NCI-H1694 treated with DMSO at 0.1 percent for 48 hours (cell line): ENCODE measurements around the gene RFX2.

Source experiments
- DNase-seq: peaks from one replicate; lab custom pipeline; 2025; lab: John Stamatoyannopoulos, UW

The RFX2 gene

DNA sequence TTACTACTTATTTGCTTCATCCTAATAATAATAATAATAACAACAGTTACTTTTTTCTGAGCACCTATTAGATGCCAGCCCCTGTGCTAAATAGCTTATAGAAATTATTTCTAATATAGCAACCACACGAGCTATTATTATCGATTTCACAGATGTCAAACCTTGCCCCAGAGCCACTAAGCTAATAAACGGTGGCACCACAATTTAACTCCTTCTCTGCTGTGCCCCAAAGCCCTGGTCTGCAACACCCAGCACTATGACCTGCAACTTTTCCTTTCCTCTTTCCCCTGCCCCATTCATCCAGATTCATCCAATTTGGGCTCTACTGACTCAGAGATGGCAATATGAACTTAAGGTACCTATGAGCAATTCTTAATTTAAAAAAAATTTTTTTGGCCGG lies 6.4 kb downstream of the RFX2 start:
- no peak for DNase-seq

DNA sequence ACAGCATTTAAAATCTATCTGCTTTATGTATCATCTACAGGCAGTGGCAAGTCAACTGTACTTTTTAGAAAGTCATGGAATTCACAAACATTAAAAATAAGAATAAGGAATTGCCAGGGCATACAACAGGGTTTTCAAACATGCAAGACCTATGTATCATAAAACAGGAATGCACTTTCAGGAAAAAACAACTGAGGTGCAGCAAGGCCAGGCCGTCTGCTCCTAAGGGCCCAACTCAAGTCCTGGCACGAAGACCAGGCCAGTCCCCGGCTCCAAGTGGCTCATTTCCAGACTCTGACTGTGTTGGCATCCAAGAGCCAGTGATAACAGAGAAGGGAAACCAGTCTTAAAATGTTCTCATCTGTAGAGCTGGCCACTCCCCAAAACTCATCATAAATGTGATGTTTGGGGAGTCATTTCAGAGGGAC lies 7.1 kb downstream of the RFX2 start:
- no peak for DNase-seq

GRCh38 chr19:6101991-6102390 lies 8.3 kb downstream of the RFX2 start:
- no peak for DNase-seq

- DNase-seq: no peak
Measured at GRCh38 chr19:6101291-6101825, 8.9 kb downstream of the RFX2 start.

DNA sequence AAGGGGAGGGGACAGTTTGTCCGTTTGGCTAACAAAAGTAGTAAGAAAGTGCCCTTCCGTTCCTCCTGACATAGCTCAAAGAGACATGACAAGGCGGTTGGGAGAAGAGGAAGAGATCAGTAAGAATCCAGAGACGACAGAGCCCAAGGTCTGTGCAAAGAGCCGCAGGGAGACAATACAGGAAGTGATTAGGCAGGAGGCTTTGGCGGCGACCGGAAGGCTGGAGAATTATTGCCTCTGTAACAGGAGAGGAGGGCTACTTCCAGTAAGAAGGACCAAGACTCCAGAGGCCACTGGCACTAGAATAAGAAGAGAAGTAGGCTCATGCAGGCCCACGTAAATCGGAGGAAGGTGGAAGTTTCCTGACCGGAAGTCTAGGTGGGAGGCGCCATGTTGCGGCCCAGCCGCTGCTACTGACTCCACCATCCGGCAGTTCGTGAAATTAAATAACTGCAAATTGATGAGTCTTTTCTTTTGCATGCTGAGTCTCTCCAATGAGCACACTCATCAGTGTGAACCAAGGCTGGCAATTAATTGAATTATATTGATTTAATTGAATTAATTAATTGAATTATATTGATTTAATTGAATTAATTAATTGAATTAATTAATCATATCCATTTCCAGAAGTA lies 9.9 kb downstream of the RFX2 start:
- DNase-seq: no peak

- peak; percentile 39 for DNase-seq
Measured at GRCh38 chr19:6099599-6099998, 10.7 kb downstream of the RFX2 start.

DNA sequence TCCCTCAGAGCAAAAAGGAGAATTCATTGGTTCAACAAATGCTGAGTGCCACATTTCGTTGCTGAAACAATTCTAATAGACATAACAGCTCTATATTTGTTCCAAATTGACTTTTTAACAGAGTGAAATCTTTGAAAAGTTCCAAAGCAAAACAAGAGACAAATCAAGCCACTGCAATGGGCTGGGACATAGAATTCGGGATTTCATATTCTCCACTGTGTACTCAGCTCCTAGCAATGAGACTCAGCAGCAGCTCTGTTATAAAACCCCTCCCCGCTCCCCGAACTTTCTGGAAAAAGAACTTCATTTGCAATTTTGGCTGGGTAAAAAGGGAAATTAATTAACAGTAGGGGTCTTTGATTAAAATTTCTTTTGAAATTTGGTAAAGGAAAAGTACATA lies 11.3 kb downstream of the RFX2 start:
- DNase-seq: no peak

DNA sequence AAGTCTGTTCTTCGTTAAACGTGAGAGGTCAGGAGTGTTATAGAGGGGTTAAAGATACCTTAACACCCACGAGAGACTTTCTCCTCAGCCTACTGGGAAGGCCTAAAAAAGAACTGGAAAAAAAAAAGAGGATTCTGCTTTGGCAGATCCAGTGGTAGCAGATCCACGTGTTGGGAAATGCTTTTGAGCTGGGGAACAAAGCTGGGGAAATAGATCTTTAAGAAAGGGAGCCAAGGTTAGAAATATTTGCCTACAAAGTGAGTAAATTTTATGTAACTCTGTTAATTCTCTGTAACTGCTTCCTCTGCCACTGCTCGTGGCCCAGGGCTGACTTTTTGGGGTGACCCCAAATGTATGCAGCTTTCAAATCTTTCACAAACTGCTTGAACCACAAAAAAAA lies 11.7 kb downstream of the RFX2 start:
- no peak for DNase-seq

DNA sequence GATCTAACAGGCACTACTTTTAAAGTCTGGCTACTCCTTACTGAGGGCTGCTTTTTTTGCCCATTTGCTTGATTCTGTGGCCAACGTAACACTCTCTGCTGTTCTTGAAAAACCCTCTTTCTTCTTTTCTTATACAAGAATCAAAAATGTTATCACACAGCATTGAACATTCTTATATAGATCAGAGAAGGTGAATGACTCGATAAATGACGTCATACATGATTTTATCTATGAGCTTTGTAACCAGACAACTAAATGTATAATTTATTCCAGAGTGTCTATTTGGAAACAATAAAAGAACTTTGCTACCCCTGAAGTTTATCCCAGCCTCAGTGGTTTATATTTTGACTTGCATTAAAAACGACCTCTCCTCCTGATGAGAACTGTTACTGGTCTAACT lies 12.4 kb downstream of the RFX2 start:
- DNase-seq: no peak

DNA sequence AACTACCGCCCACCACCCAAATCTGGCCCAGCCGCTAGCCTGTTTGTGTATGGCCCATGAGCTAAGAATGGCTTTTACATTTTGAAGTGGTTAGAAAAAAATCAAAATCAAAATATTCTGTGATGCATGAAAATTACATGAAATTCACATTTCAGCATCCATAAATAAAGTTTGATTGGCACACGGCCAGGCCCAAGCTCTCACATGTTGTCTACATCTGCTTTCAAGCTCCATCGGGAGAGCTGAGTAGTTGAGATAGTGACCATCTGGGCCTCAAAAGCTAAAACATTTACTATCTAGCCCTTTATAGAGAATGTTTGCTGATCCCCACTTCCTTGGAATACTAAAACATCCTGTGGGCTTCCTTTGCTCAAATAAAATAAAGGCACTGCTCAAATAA lies 14.5 kb downstream of the RFX2 start:
- peak; percentile 75 for DNase-seq

- DNase-seq: no peak
Measured at GRCh38 chr19:6092329-6093286, 17.7 kb downstream of the RFX2 start.

DNA sequence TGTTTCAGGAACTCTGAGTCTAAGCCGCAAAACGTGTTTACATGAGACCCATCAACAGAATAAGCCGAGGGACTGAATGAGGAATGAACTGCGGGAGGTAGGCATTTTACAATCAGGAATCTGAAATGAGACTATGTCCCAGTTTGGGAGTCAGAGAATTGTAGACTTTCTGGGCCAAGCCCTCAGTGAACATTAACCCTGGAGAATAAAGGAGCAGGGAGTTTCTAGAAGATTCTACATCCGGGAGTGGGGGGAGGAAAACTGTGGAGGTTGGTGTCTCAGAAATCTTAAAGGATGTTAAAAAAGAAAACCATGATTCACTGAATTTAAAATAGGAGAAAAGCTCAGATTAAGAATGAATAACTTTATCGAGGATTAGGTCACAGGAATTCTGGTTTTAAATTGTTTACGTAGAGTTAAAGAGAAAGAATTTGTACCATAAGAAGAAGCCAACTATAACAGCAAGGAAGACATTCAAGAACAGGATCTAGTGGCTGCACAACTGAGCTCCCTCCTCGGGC lies 18.5 kb downstream of the RFX2 start:
- DNase-seq: no peak

DNA sequence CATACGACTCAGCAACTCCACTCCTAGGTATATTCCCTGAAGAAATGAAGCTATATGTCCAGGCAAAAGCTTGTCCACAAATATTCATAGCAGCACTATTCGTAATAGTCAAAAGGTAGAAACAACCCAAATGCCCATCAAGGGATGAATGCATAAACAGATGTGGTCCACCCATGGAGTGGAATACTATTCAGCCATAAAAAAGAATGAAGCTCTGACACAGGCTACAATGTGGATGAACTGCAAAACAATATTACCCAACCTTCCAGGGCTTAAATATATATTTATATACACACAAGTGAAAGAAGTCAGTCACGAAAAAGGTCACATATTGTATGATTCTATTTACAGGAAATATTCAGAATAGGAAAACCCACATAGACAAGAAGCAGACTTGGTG lies 19.7 kb downstream of the RFX2 start:
- no peak for DNase-seq

DNA sequence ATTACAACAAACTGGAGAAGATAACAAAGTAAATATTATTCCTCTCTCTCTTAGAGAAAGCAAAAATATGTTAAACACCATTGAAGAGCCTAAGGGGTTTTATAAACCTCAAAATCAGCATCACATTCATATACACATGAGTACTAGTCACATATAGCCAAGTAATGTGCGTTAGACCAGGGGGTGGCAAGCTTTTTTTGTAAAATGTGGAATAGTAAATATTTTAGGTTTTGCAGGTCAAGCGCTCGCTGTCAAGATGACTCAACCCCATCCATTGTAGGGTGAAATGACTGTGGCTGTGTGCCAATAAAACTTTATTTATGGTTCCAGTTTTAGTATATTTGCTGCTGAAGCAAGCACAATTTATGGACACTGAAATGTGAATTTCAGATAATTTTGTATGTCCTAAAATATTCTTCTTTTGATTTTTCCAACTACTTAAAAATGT lies 21.7 kb downstream of the RFX2 start:
- no peak for DNase-seq

- no peak for DNase-seq
Measured at GRCh38 chr19:6087074-6087571, 23.2 kb downstream of the RFX2 start.

DNA sequence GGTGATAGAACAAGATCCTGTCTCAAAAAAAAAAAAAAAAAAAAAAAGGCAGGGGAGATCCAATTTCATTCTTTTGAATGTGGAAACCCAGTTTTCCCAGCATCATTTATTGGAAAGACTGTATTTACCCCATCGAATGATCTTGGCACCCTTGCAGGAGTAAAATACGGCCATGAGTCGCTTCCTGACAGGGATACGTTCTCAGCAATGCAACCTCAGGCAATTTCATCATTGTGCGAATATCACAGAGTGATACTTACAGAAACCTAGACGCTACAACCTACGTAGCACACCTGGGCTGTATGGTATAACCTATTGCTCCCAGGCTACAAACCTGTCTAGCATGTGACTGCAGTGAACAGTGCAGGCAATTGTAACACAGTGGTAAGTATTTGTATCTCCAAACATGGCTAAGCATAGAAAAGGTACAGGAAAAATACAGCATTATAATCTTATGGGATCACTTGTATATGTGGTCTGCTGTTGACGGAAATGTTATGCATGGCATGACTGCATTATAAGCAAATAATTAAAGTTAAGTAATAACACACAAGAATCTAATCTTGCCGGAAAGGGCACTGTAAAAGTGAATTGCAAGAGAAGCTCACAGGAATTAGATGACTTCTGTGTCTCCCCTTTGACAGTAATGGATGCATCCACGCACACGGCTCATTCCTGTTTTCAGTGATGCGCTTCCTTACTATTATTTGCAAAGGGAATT lies 24.1 kb downstream of the RFX2 start:
- no peak for DNase-seq

- DNase-seq: no peak
Measured at GRCh38 chr19:6084821-6085220, 25.5 kb downstream of the RFX2 start.

DNA sequence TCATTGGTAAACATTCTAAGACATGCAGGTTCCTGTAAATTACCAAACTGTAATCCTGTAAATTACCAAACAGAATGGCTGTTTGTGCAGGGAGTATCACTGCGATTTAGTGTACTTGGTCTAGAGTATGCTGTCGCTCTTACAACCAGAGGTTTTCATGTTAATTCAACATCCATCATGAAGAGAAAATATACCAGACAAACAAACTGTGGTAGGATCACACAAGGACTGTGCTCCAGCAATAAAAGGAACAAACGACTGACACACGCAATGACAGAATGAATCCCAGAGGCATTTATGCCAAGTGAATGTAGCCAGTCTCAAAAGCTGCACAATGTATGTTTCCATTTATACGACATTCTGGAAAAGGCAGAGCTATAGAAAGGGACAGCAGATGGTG lies 31.2 kb downstream of the RFX2 start:
- no peak for DNase-seq

DNA sequence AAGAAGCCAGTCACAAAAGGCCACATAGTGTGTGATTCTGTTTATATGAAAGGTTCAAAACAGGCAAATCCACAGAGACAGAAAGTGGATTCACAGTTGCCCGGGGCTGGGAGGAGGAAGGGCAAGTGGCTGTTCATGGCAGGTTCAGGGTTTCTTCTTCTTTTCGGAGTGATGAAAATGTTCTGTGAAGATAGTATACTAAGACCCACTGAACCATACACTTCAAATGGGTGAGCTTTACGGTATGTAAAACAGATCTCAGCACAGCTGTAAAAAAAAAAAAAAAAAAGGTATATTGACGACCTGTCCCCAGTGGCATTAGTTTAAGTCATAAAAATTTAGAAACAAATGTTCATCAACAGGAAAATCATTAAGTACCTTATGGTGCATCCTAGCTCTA lies 32.2 kb downstream of the RFX2 start:
- no peak for DNase-seq

DNA sequence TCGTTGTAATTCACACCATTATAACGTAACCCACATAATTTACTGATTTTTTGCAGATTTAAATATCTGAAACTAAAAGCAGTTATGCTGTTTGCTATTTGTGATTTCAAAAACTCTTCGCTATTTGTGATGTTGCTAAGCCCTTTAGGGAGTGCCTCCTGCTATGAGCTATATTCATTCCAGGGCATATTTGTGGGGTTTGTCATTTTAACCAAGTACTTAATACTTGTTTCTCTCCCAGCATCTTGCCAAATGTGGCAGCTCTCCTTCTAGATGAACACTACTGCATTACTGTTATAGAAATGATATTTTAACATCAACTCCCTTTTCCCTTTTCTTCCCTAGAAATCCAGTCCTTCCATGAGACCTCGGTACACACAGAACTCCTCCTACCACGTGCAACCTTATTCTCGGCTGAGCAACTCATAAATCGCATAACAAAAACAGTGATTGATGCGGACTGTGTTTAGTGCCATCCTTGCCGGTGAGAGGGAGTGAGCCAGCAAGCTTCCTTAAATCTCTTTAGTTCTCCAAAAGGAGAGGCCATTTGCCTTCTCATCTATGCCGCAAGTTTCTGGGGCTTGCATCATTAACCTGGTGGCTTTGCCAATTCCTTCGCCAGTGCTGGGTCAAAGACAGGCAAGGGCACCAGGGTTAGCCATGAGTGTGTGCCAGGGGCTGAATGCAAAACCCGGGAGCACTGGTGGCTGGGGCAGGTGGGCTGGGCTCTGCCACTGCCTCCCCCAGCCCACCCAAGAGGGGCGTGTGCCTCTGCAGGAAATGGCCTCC lies 33.4 kb downstream of the RFX2 start:
- no peak for DNase-seq

DNA sequence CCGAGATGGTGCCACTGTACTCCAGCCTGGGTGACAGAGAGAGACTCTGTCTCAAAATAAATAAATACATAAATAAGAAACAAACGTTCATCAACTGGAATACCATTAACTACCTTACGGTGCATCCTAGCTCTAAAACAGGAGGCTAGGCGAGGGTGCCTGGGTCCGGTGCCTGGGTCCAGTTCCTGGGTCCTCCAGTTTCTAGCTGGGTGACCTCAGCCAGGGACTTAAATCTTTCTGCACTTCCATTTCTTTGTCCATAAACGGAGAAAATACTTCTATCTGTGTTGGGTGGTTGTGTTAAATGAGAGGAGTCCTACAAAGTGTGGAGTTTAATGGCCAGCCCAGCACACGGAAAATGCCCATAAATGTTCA lies 34.0 kb downstream of the RFX2 start:
- no peak for DNase-seq
